ENCODE measurements around the gene CFAP77.

CFAP77 gene

DNA sequence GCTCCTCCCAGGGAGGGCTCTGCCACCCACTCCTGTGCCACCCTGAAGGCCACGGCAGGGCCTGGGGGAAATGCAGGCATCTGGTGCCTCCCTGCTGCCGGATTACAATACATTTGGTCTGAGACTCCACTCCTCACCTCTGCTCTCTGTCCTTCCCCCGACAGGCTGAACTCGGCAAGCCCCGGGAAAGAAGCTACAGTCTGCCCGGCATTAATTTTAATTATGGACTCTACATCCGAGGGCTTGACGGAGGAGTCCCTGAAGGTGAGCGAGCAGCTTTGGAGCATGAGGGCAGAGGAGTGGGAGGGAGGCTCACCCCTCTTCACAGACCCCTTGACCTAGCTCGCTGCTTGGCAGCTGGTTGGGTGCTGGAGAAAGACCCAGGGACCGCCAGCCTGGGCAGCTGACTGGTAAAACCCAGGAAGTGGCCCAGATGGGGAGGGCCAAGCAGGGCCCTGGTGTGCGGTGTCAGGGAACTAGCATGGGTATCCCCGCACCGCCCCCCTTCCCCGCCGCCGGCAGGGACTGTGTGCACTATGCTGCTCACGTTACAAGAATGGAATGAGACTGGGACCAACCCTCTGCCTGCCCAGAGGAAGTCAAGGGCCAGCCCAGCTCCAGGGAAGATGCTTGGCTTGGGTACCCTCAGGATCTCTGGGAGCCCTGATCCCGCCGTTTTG, 88.7 kb downstream of the CFAP77 start:
- no peak overlapping the region for H3K18ac ChIP-seq (ENCODE audit: low read depth in 1 of 2, low read length in 2 of 2)

DNA sequence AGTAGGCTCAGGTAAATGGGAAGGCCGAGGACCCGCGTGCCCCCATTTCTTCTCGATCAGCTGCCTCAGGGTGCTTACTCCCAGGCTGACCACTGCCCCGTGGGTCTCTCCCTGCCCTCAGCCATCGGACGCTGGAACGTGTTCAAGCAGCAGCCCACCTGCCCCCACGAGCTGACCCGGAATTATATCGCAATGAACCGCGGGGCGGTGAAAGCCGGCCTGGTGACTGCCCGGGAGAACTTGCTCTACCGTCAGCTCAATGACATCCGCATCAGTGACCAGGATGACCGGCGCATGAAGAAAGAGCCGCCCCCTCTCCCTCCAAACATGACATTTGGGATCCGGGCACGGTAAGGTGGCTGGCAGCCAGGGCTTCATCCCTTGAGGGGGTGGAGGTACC, 89.2 kb downstream of the CFAP77 start:
- Histone ChIP-seq H3K4me3 (ENCODE audit: insufficient read depth in 1 of 2, low read depth in 1 of 2, low read length in 2 of 2) (no peak overlapping the region), H4K8ac (ENCODE audit: low read length) (no peak overlapping the region), H2AFZ (ENCODE audit: low read depth, low read length) (no peak overlapping the region), H2BK12ac (ENCODE audit: low read length in 2 of 2) (no peak overlapping the region), H3K9me3 (ENCODE audit: control insufficient read depth, low read length) (peaks cover 11% of the 10 kb centered on the region), H3K36me3 (ENCODE audit: control insufficient read depth in 1 of 2, insufficient read depth in 2 of 2, low read depth in 1 of 2, low read length in 2 of 2) (no peaks in the 10 kb centered on the region), H2BK120ac (ENCODE audit: low read depth, low read length) (no peak overlapping the region), H2BK15ac (ENCODE audit: low read depth, poor library complexity, severe bottlenecking) (no peak overlapping the region), H3K27ac (ENCODE audit: low read length, poor library complexity, severe bottlenecking) (no peak overlapping the region), H3K4me2 (ENCODE audit: low read length, poor library complexity, severe bottlenecking) (no peak overlapping the region), H3K9ac (ENCODE audit: low read length) (no peak overlapping the region), H2AK5ac (ENCODE audit: low read length, severe bottlenecking) (no peak overlapping the region), H3K79me1 (replicated peaks; ENCODE audit: low read length, poor library complexity, severe bottlenecking) (no peaks in the 10 kb centered on the region), H3K14ac (ENCODE audit: low read length in 2 of 2) (no peak overlapping the region), H3K4me1 (ENCODE audit: control insufficient read depth, insufficient read depth, low read depth, low read length) (no peaks in the 10 kb centered on the region), H3K27me3 (ENCODE audit: control insufficient read depth in 1 of 2, insufficient read depth in 1 of 2, low read length in 2 of 2) (peaks cover 33 to 80% of the 10 kb centered on the region in 2 experiments), H3K23ac (ENCODE audit: low read length in 2 of 2) (no peak overlapping the region), H3K4ac (ENCODE audit: low read depth in 1 of 2, low read length in 2 of 2) (no peak overlapping the region), H4K91ac (ENCODE audit: low read length) (no peak overlapping the region), H3K18ac (ENCODE audit: low read depth in 1 of 2, low read length in 2 of 2) (no peak overlapping the region), H2BK5ac (ENCODE audit: low read depth, low read length, poor library complexity, severe bottlenecking) (no peak overlapping the region)
- no peak for DNase-seq
- 94% methylated on average over 20 of the region's 23 CpGs for WGBS

More for the DNA sequence above, 88.7 kb downstream of the CFAP77 start:
- 64% methylated on average over 17 of the region's 20 CpGs for WGBS
- no peak overlapping the region for H2BK15ac ChIP-seq (ENCODE audit: low read depth, poor library complexity, severe bottlenecking)
- DNase-seq, result no peak
- H3K14ac ChIP-seq (ENCODE audit: low read length in 2 of 2), result no peak overlapping the region
- no peak overlapping the region for H4K91ac ChIP-seq (ENCODE audit: low read length)
- H3K4me3 ChIP-seq (ENCODE audit: insufficient read depth in 1 of 2, low read depth in 1 of 2, low read length in 2 of 2), result no peak overlapping the region
- no peak overlapping the region for H3K27ac ChIP-seq (ENCODE audit: low read length, poor library complexity, severe bottlenecking)
- H3K36me3 ChIP-seq (ENCODE audit: control insufficient read depth in 1 of 2, insufficient read depth in 2 of 2, low read depth in 1 of 2, low read length in 2 of 2), result no peaks in the 10 kb centered on the region
- no peak overlapping the region for H2BK120ac ChIP-seq (ENCODE audit: low read depth, low read length)
- H4K8ac ChIP-seq (ENCODE audit: low read length), result no peak overlapping the region
- H3K4ac ChIP-seq (ENCODE audit: low read depth in 1 of 2, low read length in 2 of 2), result no peak overlapping the region
- H3K23ac ChIP-seq (ENCODE audit: low read length in 2 of 2), result no peak overlapping the region
- H3K27me3 ChIP-seq (ENCODE audit: control insufficient read depth in 1 of 2, insufficient read depth in 1 of 2, low read length in 2 of 2), result peaks cover 30 to 79% of the 10 kb centered on the region in 2 experiments
- no peak overlapping the region for H2AK5ac ChIP-seq (ENCODE audit: low read length, severe bottlenecking)
- H2BK12ac ChIP-seq (ENCODE audit: low read length in 2 of 2), result no peak overlapping the region
- H2BK5ac ChIP-seq (ENCODE audit: low read depth, low read length, poor library complexity, severe bottlenecking), result no peak overlapping the region
- no peaks in the 10 kb centered on the region for H3K79me1 ChIP-seq (replicated peaks; ENCODE audit: low read length, poor library complexity, severe bottlenecking)
- no peaks in the 10 kb centered on the region for H3K4me1 ChIP-seq (ENCODE audit: control insufficient read depth, insufficient read depth, low read depth, low read length)
- H3K9me3 ChIP-seq (ENCODE audit: control insufficient read depth, low read length), result peaks cover 13% of the 10 kb centered on the region
- H2AFZ ChIP-seq (ENCODE audit: low read depth, low read length), result no peak overlapping the region
- H3K9ac ChIP-seq (ENCODE audit: low read length), result no peak overlapping the region
- H3K4me2 ChIP-seq (ENCODE audit: low read length, poor library complexity, severe bottlenecking), result no peak overlapping the region

DNA sequence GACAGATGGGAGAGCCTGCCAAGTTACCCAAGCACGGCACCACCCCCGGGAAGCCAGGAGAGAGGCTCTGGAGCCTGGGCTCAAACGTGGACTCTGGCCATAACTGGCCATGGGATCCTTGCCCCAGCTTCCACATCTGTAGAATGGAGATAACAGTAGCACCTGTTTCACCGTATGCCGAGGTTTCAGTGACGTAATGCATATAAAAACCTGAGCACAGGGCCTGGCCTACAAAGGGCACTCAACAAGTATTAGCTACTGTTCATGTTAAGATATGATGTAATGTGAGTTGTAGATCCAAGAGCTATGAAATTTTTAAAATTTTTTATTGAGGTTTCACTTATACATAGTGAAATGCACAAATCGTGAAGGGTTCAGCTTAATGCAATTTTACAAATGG, 90.2 kb downstream of the CFAP77 start:
- no peak overlapping the region for H3K4me2 ChIP-seq (ENCODE audit: low read length, poor library complexity, severe bottlenecking)
- H3K9ac ChIP-seq (ENCODE audit: low read length), result no peak overlapping the region
- H2BK5ac ChIP-seq (ENCODE audit: low read depth, low read length, poor library complexity, severe bottlenecking), result no peak overlapping the region
- H3K27ac ChIP-seq (ENCODE audit: low read length, poor library complexity, severe bottlenecking), result no peak overlapping the region
- no peaks in the 10 kb centered on the region for H3K4me1 ChIP-seq (ENCODE audit: control insufficient read depth, insufficient read depth, low read depth, low read length)
- no peaks in the 10 kb centered on the region for H3K79me1 ChIP-seq (replicated peaks; ENCODE audit: low read length, poor library complexity, severe bottlenecking)
- H2BK15ac ChIP-seq (ENCODE audit: low read depth, poor library complexity, severe bottlenecking), result no peak overlapping the region
- DNase-seq, result no peak
- H3K27me3 ChIP-seq (ENCODE audit: control insufficient read depth in 1 of 2, insufficient read depth in 1 of 2, low read length in 2 of 2), result peaks cover 32 to 83% of the 10 kb centered on the region in 2 experiments
- no peak overlapping the region for H3K23ac ChIP-seq (ENCODE audit: low read length in 2 of 2)
- H4K91ac ChIP-seq (ENCODE audit: low read length), result no peak overlapping the region
- no peak overlapping the region for H2BK120ac ChIP-seq (ENCODE audit: low read depth, low read length)
- H3K4ac ChIP-seq (ENCODE audit: low read depth in 1 of 2, low read length in 2 of 2), result no peak overlapping the region
- H3K36me3 ChIP-seq (ENCODE audit: control insufficient read depth in 1 of 2, insufficient read depth in 2 of 2, low read depth in 1 of 2, low read length in 2 of 2), result no peaks in the 10 kb centered on the region
- H4K8ac ChIP-seq (ENCODE audit: low read length), result no peak overlapping the region
- H3K14ac ChIP-seq (ENCODE audit: low read length in 2 of 2), result no peak overlapping the region
- no peak overlapping the region for H2AFZ ChIP-seq (ENCODE audit: low read depth, low read length)
- no peak overlapping the region for H2BK12ac ChIP-seq (ENCODE audit: low read length in 2 of 2)
- no peak overlapping the region for H3K4me3 ChIP-seq (ENCODE audit: insufficient read depth in 1 of 2, low read depth in 1 of 2, low read length in 2 of 2)
- WGBS, result 85% methylated on average over 7 of the region's 7 CpGs
- H2AK5ac ChIP-seq (ENCODE audit: low read length, severe bottlenecking), result no peak overlapping the region
- H3K18ac ChIP-seq (ENCODE audit: low read depth in 1 of 2, low read length in 2 of 2), result no peak overlapping the region
- peaks cover 6% of the 10 kb centered on the region for H3K9me3 ChIP-seq (ENCODE audit: control insufficient read depth, low read length)

DNA sequence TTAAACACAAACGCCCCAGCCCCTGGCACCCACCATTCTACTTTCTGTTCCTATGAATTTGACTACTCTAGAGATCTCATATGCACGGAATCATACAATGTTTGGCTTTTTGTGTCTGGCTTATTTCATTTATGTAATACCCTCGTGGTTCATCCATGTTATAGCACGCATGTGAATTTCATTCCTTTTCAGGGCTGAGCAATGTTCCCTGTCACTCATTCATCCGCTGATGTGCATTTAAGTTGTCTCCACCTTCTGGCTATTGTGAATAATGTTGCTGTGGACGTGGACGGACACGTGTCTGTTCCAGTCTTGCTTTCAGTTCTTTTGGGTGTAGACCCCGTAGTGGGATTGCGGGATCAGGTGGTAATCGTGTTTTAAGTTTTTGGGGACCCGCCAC, 92.5 kb downstream of the CFAP77 start:
- Histone ChIP-seq H2BK12ac (ENCODE audit: low read length in 2 of 2) (no peak overlapping the region), H2BK15ac (ENCODE audit: low read depth, poor library complexity, severe bottlenecking) (no peak overlapping the region), H3K9ac (ENCODE audit: low read length) (no peak overlapping the region), H2BK120ac (ENCODE audit: low read depth, low read length) (no peak overlapping the region), H3K36me3 (ENCODE audit: control insufficient read depth in 1 of 2, insufficient read depth in 2 of 2, low read depth in 1 of 2, low read length in 2 of 2) (no peaks in the 10 kb centered on the region), H3K4me1 (ENCODE audit: control insufficient read depth, insufficient read depth, low read depth, low read length) (no peaks in the 10 kb centered on the region), H3K23ac (ENCODE audit: low read length in 2 of 2) (no peak overlapping the region), H2AK5ac (ENCODE audit: low read length, severe bottlenecking) (no peak overlapping the region), H3K27me3 (ENCODE audit: control insufficient read depth in 1 of 2, insufficient read depth in 1 of 2, low read length in 2 of 2) (peaks cover 50 to 91% of the 10 kb centered on the region in 2 experiments), H2BK5ac (ENCODE audit: low read depth, low read length, poor library complexity, severe bottlenecking) (no peak overlapping the region), H3K14ac (ENCODE audit: low read length in 2 of 2) (no peak overlapping the region), H3K18ac (ENCODE audit: low read depth in 1 of 2, low read length in 2 of 2) (no peak overlapping the region), H3K79me1 (replicated peaks; ENCODE audit: low read length, poor library complexity, severe bottlenecking) (no peaks in the 10 kb centered on the region), H3K4ac (ENCODE audit: low read depth in 1 of 2, low read length in 2 of 2) (no peak overlapping the region), H2AFZ (ENCODE audit: low read depth, low read length) (no peak overlapping the region), H3K4me2 (ENCODE audit: low read length, poor library complexity, severe bottlenecking) (no peak overlapping the region), H3K9me3 (ENCODE audit: control insufficient read depth, low read length) (no peaks in the 10 kb centered on the region), H4K91ac (ENCODE audit: low read length) (no peak overlapping the region), H3K4me3 (ENCODE audit: insufficient read depth in 1 of 2, low read depth in 1 of 2, low read length in 2 of 2) (no peak overlapping the region), H4K8ac (ENCODE audit: low read length) (no peak overlapping the region), H3K27ac (ENCODE audit: low read length, poor library complexity, severe bottlenecking) (no peak overlapping the region)
- DNase-seq, result no peak
- WGBS, result 92% methylated on average over 12 of the region's 12 CpGs
